Muscle layer of colon (tissue), 2 donors: ENCODE data around the gene GOLT1B.
"Not testable (repeated sequence)": the region's sequence is repeated elsewhere in the genome, so short reads cannot be mapped to it uniquely, and the experiment has no call there.

Experiments
- H3K27ac ChIP-seq: one replicate; pipeline ENCODE4 v1.7.0; 2013; ENCODE audit warnings: low read depth, mild to moderate bottlenecking, low read length, moderate library complexity
- H3K27me3 ChIP-seq, 2 donors: one replicate each; pipeline ENCODE4 v1.7.0; 2013; ENCODE audit warnings: low read length in 2 of 2, mild to moderate bottlenecking in 2 of 2; ENCODE audit not compliant: insufficient read depth in 2 of 2, control insufficient read depth in 1 of 2
- H3K36me3 ChIP-seq: one replicate; pipeline ENCODE4 v1.7.0; 2013; ENCODE audit warnings: mild to moderate bottlenecking, low read length; ENCODE audit not compliant: insufficient read depth
- H3K4me1 ChIP-seq: one replicate; pipeline ENCODE4 v1.7.0; 2013; ENCODE audit warnings: mild to moderate bottlenecking, low read length; ENCODE audit not compliant: insufficient read depth
- H3K4me3 ChIP-seq, 2 donors: one replicate each; pipeline ENCODE4 v1.7.0; 2013; ENCODE audit warnings: low read length in 2 of 2, low read depth in 1 of 2, mild to moderate bottlenecking in 1 of 2, moderate library complexity in 1 of 2
- H3K9ac ChIP-seq: one replicate; pipeline ENCODE4 v1.7.0; 2013; ENCODE audit warnings: low read length
- H3K9me3 ChIP-seq: one replicate; pipeline ENCODE4 v1.7.0; 2013; ENCODE audit warnings: mild to moderate bottlenecking, low read length
- donor health status: abdominal sarcoma.
- donor health status: Adenocarcinoma of cecum.

The GOLT1B gene, protein sequence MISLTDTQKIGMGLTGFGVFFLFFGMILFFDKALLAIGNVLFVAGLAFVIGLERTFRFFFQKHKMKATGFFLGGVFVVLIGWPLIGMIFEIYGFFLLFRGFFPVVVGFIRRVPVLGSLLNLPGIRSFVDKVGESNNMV

GRCh38 chr12:21501258-21502163, at the start of gene GOLT1B, which contains the start of gene RECQL:
TSS of gene GOLT1B (plus strand) at chr12:21501789. CDS start at chr12:21501924, 135 bp downstream.
TSS of gene RECQL (minus strand) at chr12:21501635. CDS start at chr12:21499570, 2,065 bp downstream.
- H3K27ac ChIP-seq: peak within 1 kb of the TSS; percentile 92
- H3K27me3 ChIP-seq: no peaks in the 10 kb centered on the region
- peaks cover 20% of the 10 kb centered on the region for H3K36me3 ChIP-seq
- no peaks in the 10 kb centered on the region for H3K9me3 ChIP-seq
- H3K4me1 ChIP-seq: peaks cover 29% of the 10 kb centered on the region
- peak within 1 kb of the TSS; percentile 92 to 100 for H3K4me3 ChIP-seq
- H3K9ac ChIP-seq: peak within 1 kb of the TSS; percentile 91

DNA sequence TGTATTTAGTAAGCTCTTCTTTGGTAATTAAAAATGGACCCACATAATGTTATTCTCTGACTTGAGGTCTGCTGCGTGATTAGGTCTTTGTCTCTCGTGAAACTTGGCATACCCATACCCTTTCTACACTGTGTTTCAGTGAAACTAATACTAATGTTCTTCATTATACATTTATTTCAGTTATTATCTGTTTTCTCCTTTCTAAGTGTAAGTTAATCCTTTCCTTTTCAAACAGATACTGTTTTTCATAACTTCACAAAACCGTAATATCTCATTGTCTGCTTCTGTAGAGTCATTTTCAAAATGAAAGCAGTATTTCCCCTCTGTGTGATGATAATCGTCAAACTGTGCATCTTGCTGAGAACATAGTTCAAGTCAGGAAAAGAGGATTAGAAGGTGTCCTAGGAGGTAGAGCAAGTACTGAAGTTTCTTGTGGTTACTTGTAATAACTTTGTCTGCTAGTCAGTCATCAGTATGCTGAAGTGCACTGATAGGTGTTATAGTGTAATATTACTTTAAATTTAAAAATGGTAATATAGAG, 48.2 kb upstream of the GOLT1B start:
- Histone ChIP-seq H3K4me3 (no peak overlapping the region), H3K9me3 (no peaks in the 10 kb centered on the region), H3K9ac (no peak overlapping the region), H3K4me1 (no peaks in the 10 kb centered on the region), H3K36me3 (peaks cover 13% of the 10 kb centered on the region), H3K27me3 (no peaks in the 10 kb centered on the region), H3K27ac (no peak overlapping the region)

DNA sequence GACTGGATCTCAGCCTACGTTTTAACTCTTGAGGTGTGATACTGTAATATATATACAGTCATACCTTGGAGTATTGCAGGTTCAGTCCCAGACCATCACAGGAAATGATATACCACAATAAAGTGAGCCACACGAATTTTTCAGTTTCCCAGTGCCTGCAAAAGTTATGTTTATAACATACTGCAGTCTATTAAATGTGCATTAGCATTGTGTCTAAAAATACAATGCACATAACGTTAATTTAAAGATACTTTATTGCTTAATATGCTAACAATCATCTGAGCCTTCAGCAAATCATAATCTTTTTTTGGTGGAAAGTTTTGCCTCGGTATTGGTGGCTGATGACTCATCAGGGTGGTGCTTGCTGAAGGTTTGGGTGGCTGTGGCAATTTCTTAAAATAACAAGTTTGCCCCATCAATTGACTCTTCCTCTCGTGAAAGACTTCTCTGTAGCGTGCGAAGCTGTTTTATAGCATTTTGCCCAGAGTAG, 45.3 kb upstream of the GOLT1B start:
- H3K36me3 ChIP-seq: peaks cover 15% of the 10 kb centered on the region
- H3K4me3 ChIP-seq: no peak overlapping the region
- H3K27me3 ChIP-seq: no peaks in the 10 kb centered on the region
- no peaks in the 10 kb centered on the region for H3K9me3 ChIP-seq
- no peak overlapping the region for H3K9ac ChIP-seq
- no peaks in the 10 kb centered on the region for H3K4me1 ChIP-seq
- H3K27ac ChIP-seq: no peak overlapping the region

DNA sequence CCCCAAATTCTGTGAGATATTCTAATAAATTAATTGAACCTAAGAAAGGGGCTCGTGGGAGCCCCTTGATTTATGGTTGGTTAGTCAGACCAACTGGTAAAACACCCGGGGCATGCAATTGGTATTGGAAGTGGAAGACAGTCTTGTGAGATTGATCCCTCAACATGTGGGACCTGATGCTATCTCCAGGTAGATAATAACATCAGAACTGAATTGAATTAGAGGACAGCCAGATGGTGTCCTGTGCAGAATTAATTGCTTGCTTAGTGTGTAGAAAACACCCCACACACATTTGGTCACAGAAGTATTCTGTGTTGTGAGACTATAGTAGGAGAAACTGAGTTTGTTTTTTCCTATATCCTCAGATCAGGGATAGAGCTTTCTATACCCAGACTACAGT, 42.1 kb upstream of the GOLT1B start:
- Histone ChIP-seq H3K36me3 (peaks cover 36% of the 10 kb centered on the region), H3K27me3 (no peaks in the 10 kb centered on the region), H3K4me3 (no peak overlapping the region), H3K4me1 (no peaks in the 10 kb centered on the region), H3K9ac (no peak overlapping the region), H3K9me3 (no peaks in the 10 kb centered on the region), H3K27ac (no peak overlapping the region)

GRCh38 chr12:21467334-21467733, 34.3 kb upstream of the GOLT1B start:
- H3K27ac ChIP-seq, H3K27me3 ChIP-seq, H3K9me3 ChIP-seq, H3K9ac ChIP-seq, H3K4me1 ChIP-seq, H3K4me3 ChIP-seq: not testable (repeated sequence)
- H3K36me3 ChIP-seq: peaks cover 25% of the 10 kb centered on the region

GRCh38 chr12:21471294-21471693, 30.3 kb upstream of the GOLT1B start:
- no peak overlapping the region for H3K9ac ChIP-seq

GRCh38 chr12:21472197-21472823, 29.3 kb upstream of the GOLT1B start:
- H3K4me1 ChIP-seq: no peaks in the 10 kb centered on the region
- H3K27ac ChIP-seq: no peak overlapping the region
- no peaks in the 10 kb centered on the region for H3K27me3 ChIP-seq
- H3K4me3 ChIP-seq: no peak overlapping the region
- H3K9me3 ChIP-seq: no peaks in the 10 kb centered on the region
- H3K9ac ChIP-seq: no peak overlapping the region
- peaks cover 35% of the 10 kb centered on the region for H3K36me3 ChIP-seq

More at GRCh38 chr12:21471294-21471693, 30.3 kb upstream of the GOLT1B start:
- Histone ChIP-seq H3K4me3 (no peak overlapping the region), H3K27ac (no peak overlapping the region), H3K9me3 (no peaks in the 10 kb centered on the region), H3K36me3 (peaks cover 32% of the 10 kb centered on the region), H3K27me3 (no peaks in the 10 kb centered on the region), H3K4me1 (no peaks in the 10 kb centered on the region)

DNA sequence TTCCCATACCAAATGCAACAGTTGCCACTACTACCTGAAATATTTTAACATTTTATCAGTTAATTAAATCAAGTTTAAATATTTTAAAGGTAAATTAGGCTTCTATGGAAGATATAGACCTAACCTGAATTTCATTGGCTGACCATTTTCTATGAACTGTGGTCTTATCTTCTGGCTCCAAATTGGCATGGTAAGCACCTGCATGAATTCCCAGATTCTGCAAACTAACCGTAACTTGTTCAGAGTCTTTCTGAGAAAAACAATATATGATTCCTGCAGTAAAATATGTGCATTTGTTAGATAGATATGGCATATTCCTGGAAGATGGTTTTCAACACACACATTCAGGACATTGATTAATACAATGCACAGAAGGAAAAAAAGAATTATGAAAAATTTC, 26.0 kb upstream of the GOLT1B start:
- Histone ChIP-seq H3K4me1 (no peaks in the 10 kb centered on the region), H3K9me3 (no peaks in the 10 kb centered on the region), H3K27me3 (no peaks in the 10 kb centered on the region), H3K27ac (no peak overlapping the region), H3K36me3 (peaks cover 38% of the 10 kb centered on the region), H3K4me3 (no peak overlapping the region), H3K9ac (no peak overlapping the region)

- Histone ChIP-seq H3K27ac (no peak overlapping the region), H3K9ac (no peak overlapping the region), H3K27me3 (no peaks in the 10 kb centered on the region), H3K4me1 (no peaks in the 10 kb centered on the region), H3K9me3 (no peaks in the 10 kb centered on the region), H3K4me3 (no peak overlapping the region), H3K36me3 (peaks cover 42% of the 10 kb centered on the region)
These were observed 24.6 kb upstream of the GOLT1B start for GRCh38 chr12:21476949-21477348.

DNA sequence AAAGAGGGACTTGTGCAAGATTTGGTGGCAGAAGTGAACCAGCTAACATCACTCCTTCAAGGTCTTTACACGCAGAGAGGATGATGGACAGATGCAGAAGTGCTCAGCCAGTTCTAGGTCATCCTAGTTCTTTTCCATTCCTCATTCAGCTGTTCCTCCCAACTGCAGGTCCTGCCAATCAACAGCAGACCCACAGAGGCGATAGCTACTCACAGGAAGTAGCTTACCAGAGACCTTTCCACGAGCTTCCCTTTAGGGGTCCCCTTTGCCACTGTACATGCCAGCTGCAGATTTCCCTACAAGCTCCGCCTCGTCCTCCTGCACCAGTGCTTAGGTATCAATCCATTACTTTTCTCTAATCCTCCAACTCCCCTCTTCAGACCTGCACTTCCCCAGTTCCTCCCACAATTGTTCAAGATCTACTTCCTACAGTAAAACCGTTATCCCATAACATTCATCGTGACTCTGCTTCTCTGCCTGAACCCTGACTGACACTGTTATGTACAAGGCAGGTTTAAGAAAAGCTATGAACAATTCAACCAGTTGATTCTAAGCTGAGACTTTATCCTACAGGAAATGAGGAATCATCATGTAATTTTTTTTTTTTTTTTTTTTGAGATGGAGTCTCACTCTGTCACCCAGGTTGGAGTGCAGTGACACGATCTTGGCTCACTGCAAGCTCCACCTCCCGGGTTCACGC, 22.7 kb upstream of the GOLT1B start:
- Histone ChIP-seq H3K27me3 (no peaks in the 10 kb centered on the region), H3K9ac (no peak overlapping the region), H3K4me3 (no peak overlapping the region), H3K36me3 (peaks cover 45% of the 10 kb centered on the region), H3K9me3 (no peaks in the 10 kb centered on the region), H3K4me1 (no peaks in the 10 kb centered on the region), H3K27ac (no peak overlapping the region)

GRCh38 chr12:21483531-21483930, 18.1 kb upstream of the GOLT1B start:
- Histone ChIP-seq H3K4me1 (no peaks in the 10 kb centered on the region), H3K27ac (no peak overlapping the region), H3K27me3 (no peaks in the 10 kb centered on the region), H3K9me3 (no peaks in the 10 kb centered on the region), H3K9ac (no peak overlapping the region), H3K4me3 (no peak overlapping the region), H3K36me3 (peaks cover 29% of the 10 kb centered on the region)
